ENCODE measurements around the gene NUP210. TPM values are rescaled to one million over a fixed set of nuclear protein-coding genes. Genes with fewer than 3 reads are reported as not detected.

The NUP210 gene
- total RNA-seq, 1 donor from 2014 or later: 1.4 TPM

DNA sequence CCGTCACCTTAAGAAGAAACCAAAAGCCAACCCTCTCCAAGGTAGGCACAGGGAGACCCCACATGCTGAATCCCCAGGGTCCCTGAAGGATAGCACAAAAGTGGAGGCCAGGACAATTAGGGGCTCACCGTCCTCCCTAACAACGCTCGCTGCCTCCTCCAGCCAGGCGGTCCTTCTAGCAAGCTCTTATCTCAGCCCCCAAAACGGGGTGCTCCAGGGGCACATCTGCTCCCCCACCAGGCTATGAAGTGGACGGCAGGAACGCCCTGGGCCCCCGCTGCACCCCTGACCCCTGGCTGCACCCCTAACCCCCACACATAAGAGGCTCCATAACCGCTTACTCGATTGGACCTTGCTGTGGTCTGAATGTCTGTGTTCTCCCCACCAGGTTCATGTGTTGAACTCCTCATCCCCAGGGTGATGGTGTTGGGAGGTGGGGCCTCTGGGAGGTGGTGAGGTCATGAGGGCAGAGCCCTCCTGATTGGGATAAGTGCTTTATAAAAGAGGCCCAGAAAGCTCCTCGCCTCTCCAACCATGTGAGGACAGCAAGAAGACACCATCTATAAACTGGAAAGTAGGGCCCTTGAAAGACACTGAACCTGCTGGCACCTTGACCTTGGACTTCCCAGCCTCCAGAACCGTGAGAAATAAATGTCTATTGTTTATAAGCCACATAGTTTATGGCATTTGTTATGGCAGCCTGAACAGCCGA, 153.3 kb downstream of the NUP210 start:
- H3K4me1 Mint-ChIP-seq (ENCODE audit: unreplicated experiment): no peaks in the 10 kb centered on the region
- no peak overlapping the region for H3K27ac Mint-ChIP-seq (ENCODE audit: unreplicated experiment)
- no peaks in the 10 kb centered on the region for H3K36me3 Mint-ChIP-seq (ENCODE audit: unreplicated experiment)
- H3K4me3 Mint-ChIP-seq (ENCODE audit: unreplicated experiment): no peak overlapping the region
- H3K9me3 Mint-ChIP-seq (ENCODE audit: unreplicated experiment): no peaks in the 10 kb centered on the region
- no peak for DNase-seq (ENCODE audit: extremely low spot score, unreplicated experiment)
- H3K27me3 Mint-ChIP-seq (ENCODE audit: unreplicated experiment): peaks cover 22% of the 10 kb centered on the region
- TF ChIP-seq, protein P1, sequence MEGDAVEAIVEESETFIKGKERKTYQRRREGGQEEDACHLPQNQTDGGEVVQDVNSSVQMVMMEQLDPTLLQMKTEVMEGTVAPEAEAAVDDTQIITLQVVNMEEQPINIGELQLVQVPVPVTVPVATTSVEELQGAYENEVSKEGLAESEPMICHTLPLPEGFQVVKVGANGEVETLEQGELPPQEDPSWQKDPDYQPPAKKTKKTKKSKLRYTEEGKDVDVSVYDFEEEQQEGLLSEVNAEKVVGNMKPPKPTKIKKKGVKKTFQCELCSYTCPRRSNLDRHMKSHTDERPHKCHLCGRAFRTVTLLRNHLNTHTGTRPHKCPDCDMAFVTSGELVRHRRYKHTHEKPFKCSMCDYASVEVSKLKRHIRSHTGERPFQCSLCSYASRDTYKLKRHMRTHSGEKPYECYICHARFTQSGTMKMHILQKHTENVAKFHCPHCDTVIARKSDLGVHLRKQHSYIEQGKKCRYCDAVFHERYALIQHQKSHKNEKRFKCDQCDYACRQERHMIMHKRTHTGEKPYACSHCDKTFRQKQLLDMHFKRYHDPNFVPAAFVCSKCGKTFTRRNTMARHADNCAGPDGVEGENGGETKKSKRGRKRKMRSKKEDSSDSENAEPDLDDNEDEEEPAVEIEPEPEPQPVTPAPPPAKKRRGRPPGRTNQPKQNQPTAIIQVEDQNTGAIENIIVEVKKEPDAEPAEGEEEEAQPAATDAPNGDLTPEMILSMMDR (IDR thresholded peaks at IDR 0.05): no peak

Other genes starting within 250 kb of the NUP210 start
- 11.9 and 13.7 TPM in 2 replicates for gene HDAC11, start 60.0 kb upstream of the NUP210 start, total RNA-seq
- gene FBLN2, start 128.8 kb upstream of the NUP210 start, total RNA-seq: 215 and 251 TPM in 2 replicates